K562 (cell line): ENCODE data around the gene STUB1. TPM values are rescaled to one million over a fixed set of nuclear protein-coding genes. Genes with fewer than 3 reads are reported as not detected.

Source experiments
- ATAC-seq: fragments of 200-7000 bp; cut with Tn5 transposase; 3 replicates; pipeline ENCODE4 v1.9.1; 2020; ENCODE audit warnings: moderate library complexity
- BruUV-seq: library from RNA; stranded (reverse); fragments of 400-500 nt; replicated peaks from 2 replicates; lab custom pipeline; 2021; lab: Mats Ljungman, UMichigan
- CTCF ChIA-PET: fragments of 300-600 bp; formaldehyde crosslinking; extraction: SDS; loops from one replicate; lab custom pipeline; 2021; ENCODE audit warnings: low intra/inter-chr PET ratio; lab: Yijun Ruan, JAX
- POLR2A ChIA-PET: fragments of 300-600, 350-650 bp; sonication (Branson Sonifier 250); formaldehyde crosslinking; extraction: SDS; loops from one replicate; lab custom pipeline; 2021; ENCODE audit warnings: antibody characterized with exemption, inconsistent platforms; lab: Yijun Ruan, JAX
- DNase-seq, 4 experiments: peaks; one replicate each; pipeline versions ENCODE4 v3.0.0 to v3.0.0-alpha.2; 2011 to 2018; ENCODE audit warnings: low spot score in 3 of 4, mixed read lengths in 3 of 4; ENCODE audit errors: extremely low read depth in 1 of 4
- FAIRE-seq: peaks from 2 replicates; lab custom pipeline; 2011; peaks lifted over from hg19 to GRCh38; lab: Jason Lieb, UNC
- H2AFZ ChIP-seq: 2 replicates; pipeline ENCODE4 v1.6.0; 2011; ENCODE audit warnings: low read depth, low read length, control low read depth, inconsistent platforms
- H3K27ac ChIP-seq: fragments of 200-600 bp; 3 replicates; pipeline ENCODE4 v1.8.0; 2011; ENCODE audit warnings: low read depth, mild to moderate bottlenecking, control low read depth, inconsistent platforms, low read length, moderate library complexity, mixed read lengths; ENCODE audit errors: extremely low read depth
- H3K27me3 ChIP-seq, 2 experiments: fragments of 300-600 bp in 1 of 2; 2 replicates in 1 of 2; 3 replicates in 1 of 2; pipeline versions ENCODE4 v1.6.0 to v1.8.0; 2011; ENCODE audit warnings: inconsistent platforms in 2 of 2, low read length in 2 of 2, mild to moderate bottlenecking in 1 of 2, mixed read lengths in 1 of 2, moderate library complexity in 1 of 2; ENCODE audit not compliant: control insufficient read depth in 2 of 2, insufficient read depth in 2 of 2
- H3K36me3 ChIP-seq: fragments of 300-600 bp; 3 replicates; pipeline ENCODE4 v1.8.0; 2011; ENCODE audit warnings: mild to moderate bottlenecking, low read length, inconsistent platforms; ENCODE audit not compliant: control insufficient read depth, insufficient read depth
- H3K4me1 ChIP-seq, 2 experiments: fragments of 200-600 bp in 1 of 2; replicated peaks in 1 of 2; 2 replicates in 1 of 2; 3 replicates in 1 of 2; pipeline versions ENCODE4 v1.5.1 to v1.8.0; 2011; ENCODE audit warnings: inconsistent platforms in 2 of 2, low read length in 2 of 2, mild to moderate bottlenecking in 1 of 2, mixed read lengths in 1 of 2, moderate library complexity in 1 of 2; ENCODE audit not compliant: control insufficient read depth in 2 of 2, insufficient read depth in 2 of 2
- H3K4me2 ChIP-seq: 2 replicates; pipeline ENCODE4 v1.6.1; 2011; ENCODE audit warnings: low read length, control low read depth, inconsistent platforms, mixed read lengths; ENCODE audit not compliant: insufficient read depth
- H3K4me3 ChIP-seq: fragments of 200-600 bp; sonication (generic), shearing (Covaris generic); 2 replicates; pipeline ENCODE4 v1.5.1; 2016; ENCODE audit warnings: control low read depth, inconsistent platforms
- H3K79me2 ChIP-seq: fragments of 200-600 bp; 3 replicates; pipeline ENCODE4 v1.8.0; 2011; ENCODE audit warnings: low read length, inconsistent platforms; ENCODE audit not compliant: control insufficient read depth, insufficient read depth
- H3K9ac ChIP-seq, 2 experiments: 2 replicates each; pipeline versions ENCODE4 v1.6.0 to v1.6.1; 2011; ENCODE audit warnings: low read depth in 2 of 2, low read length in 2 of 2, control low read depth in 1 of 2, inconsistent platforms in 1 of 2, mild to moderate bottlenecking in 1 of 2, mixed read lengths in 1 of 2; ENCODE audit not compliant: insufficient read depth in 1 of 2
- H3K9me1 ChIP-seq: one replicate; pipeline ENCODE4 v1.6.0; 2011; ENCODE audit warnings: inconsistent platforms, mild to moderate bottlenecking, low read length, moderate library complexity; ENCODE audit not compliant: control insufficient read depth, insufficient read depth
- H3K9me3 ChIP-seq: replicated peaks from 2 replicates; pipeline ENCODE4 v1.5.1; 2011; ENCODE audit warnings: low read depth, low read length, inconsistent platforms; ENCODE audit not compliant: control insufficient read depth, insufficient read depth
- H4K20me1 ChIP-seq: replicated peaks from 2 replicates; pipeline ENCODE4 v1.6.1; 2011; ENCODE audit warnings: low read length, inconsistent platforms, mixed read lengths; ENCODE audit not compliant: control insufficient read depth, insufficient read depth
- BCOR ChIP-seq: fragments of 450-650 bp; IDR thresholded peaks from 2 replicates; pipeline ENCODE4 v1.6.1; 2016
- CBX2 ChIP-seq: fragments of 200-600 bp; sonication (generic); IDR thresholded peaks from one replicate; pipeline ENCODE4 v1.6.1; 2012; ENCODE audit warnings: mild to moderate bottlenecking, low read length, inconsistent platforms; ENCODE audit not compliant: insufficient read depth, poor library complexity, severe bottlenecking
- ELF2 ChIP-seq: fragments of 250-450 bp; sonication (Bioruptor Pico); IDR thresholded peaks from 2 replicates; pipeline ENCODE4 v1.5.0; 2021; ENCODE audit warnings: mild to moderate bottlenecking
- FOXK1 ChIP-seq: sonication (generic); formaldehyde crosslinking; IDR thresholded peaks from 2 replicates; pipeline ENCODE4 v1.8.0; 2022; ENCODE audit warnings: missing genetic modification reagents, mild to moderate bottlenecking, borderline replicate concordance
- HNRNPLL ChIP-seq: fragments of 200-400 bp; formaldehyde crosslinking; IDR thresholded peaks from 2 replicates; pipeline ENCODE4 v1.6.1; 2017; ENCODE audit warnings: low read length, low read depth, mild to moderate bottlenecking; ENCODE audit not compliant: poor library complexity, severe bottlenecking
- KDM1A ChIP-seq, 2 experiments: fragments of 450-650 bp; IDR thresholded peaks; 2 replicates each; pipeline ENCODE4 v1.6.1; 2016; ENCODE audit warnings: mild to moderate bottlenecking in 2 of 2
- MXI1 ChIP-seq: IDR thresholded peaks from 2 replicates; pipeline ENCODE4 v1.6.1; 2011; ENCODE audit warnings: low read depth, mild to moderate bottlenecking, improper control_type of control experiment, low read length
- NCOA1 ChIP-seq: fragments of 450-650 bp; IDR thresholded peaks from 2 replicates; pipeline ENCODE4 v1.6.1; 2016; ENCODE audit warnings: low read depth
- ZKSCAN3 ChIP-seq: fragments of 250-450 bp; sonication (Bioruptor Pico); IDR thresholded peaks from 2 replicates; pipeline ENCODE4 v1.4.0; 2020
- ZNF282 ChIP-seq: sonication (generic); formaldehyde crosslinking; IDR thresholded peaks from 2 replicates; pipeline ENCODE4 v1.8.1; 2023; ENCODE audit warnings: missing genetic modification reagents
- ZNF354B ChIP-seq: fragments of 250-450 bp; sonication (Bioruptor Pico); IDR thresholded peaks from 2 replicates; pipeline ENCODE4 v1.4.0; 2020
- WGBS: fragments of 100-300 bp; shearing (Covaris generic); methylation state at CpG from one replicate; pipeline ENCODE4 v1.1.6; 2016; ENCODE audit warnings: low coverage, mixed read lengths; ENCODE audit not compliant: insufficient coverage; ENCODE audit errors: missing lambda C conversion rate; 5-methylcytosine and 5-hydroxymethylcytosine counted together
- in situ Hi-C: fragments of 300-500 bp; cut with MboI; formaldehyde crosslinking; loops from 4 replicates; pipeline ENCODE4 v1.15.0; 2018; ENCODE audit warnings: inconsistent platforms, mixed read lengths
- intact Hi-C: fragments of 100-400 bp; cut with micrococcal nuclease; formaldehyde crosslinking; loops from 2 replicates; pipeline ENCODE4 v1.14.2; 2022
- polyA plus RNA-seq, 8 experiments: library from polyadenylated mRNA; depleted of rRNA in 4 of 8; stranded (reverse) in 5 of 8; unstranded in 3 of 8; fragments of >200 nt; fragmentation: Nextera tagmentation in 2 of 8; fragmentation: Illumina TruSeq in 1 of 8; extraction: Ambion mirVana in 2 of 8; extraction: Trizol in 1 of 8; gene quantifications; 2 replicates each; pipeline versions ENCODE4 v1.2.1 to v1.2.3, GENCODE V29; 2011 to 2014; ENCODE audit warnings: inconsistent platforms in 1 of 8, missing spikeins in 1 of 8
- total RNA-seq, 7 experiments: library from RNA; depleted of rRNA in 6 of 7; stranded (reverse); fragments of >200 nt in 6 of 7; fragmentation: Illumina TruSeq in 2 of 7; extraction: Trizol in 2 of 7; gene quantifications; 2 replicates each; pipeline versions ENCODE4 v1.2.1 to v1.2.3, GENCODE V29; 2011 to 2021; ENCODE audit warnings: low replicate concordance in 1 of 7
- TF ChIP-seq, protein P1 (sequence below): fragments of 450-650 bp; IDR thresholded peaks from 2 replicates; pipeline ENCODE4 v1.6.1; 2016; ENCODE audit warnings: missing biosample characterization, missing genetic modification characterization

Gene STUB1
- total and polyA plus RNA-seq, 9 of the 15 experiments (the other 6 are each of a cell fraction or from before 2014, with no cell fraction given): 10.6 to 251 (median 152) TPM

- TF ChIP-seq FOXK1 (no peak; the same call in 1 of the 2 replicates), ZKSCAN3 (no peak), MXI1 (no peak), NCOA1 (no peak), ELF2 (CRISPR knock-in tag) (no peak), HNRNPLL (peak; percentile 96)
- TF ChIP-seq, protein P1, sequence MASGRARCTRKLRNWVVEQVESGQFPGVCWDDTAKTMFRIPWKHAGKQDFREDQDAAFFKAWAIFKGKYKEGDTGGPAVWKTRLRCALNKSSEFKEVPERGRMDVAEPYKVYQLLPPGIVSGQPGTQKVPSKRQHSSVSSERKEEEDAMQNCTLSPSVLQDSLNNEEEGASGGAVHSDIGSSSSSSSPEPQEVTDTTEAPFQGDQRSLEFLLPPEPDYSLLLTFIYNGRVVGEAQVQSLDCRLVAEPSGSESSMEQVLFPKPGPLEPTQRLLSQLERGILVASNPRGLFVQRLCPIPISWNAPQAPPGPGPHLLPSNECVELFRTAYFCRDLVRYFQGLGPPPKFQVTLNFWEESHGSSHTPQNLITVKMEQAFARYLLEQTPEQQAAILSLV (tag): no peak
Observed at GRCh38 chr16:695355-696089, 15.3 kb downstream of the STUB1 start (continued).

DNA sequence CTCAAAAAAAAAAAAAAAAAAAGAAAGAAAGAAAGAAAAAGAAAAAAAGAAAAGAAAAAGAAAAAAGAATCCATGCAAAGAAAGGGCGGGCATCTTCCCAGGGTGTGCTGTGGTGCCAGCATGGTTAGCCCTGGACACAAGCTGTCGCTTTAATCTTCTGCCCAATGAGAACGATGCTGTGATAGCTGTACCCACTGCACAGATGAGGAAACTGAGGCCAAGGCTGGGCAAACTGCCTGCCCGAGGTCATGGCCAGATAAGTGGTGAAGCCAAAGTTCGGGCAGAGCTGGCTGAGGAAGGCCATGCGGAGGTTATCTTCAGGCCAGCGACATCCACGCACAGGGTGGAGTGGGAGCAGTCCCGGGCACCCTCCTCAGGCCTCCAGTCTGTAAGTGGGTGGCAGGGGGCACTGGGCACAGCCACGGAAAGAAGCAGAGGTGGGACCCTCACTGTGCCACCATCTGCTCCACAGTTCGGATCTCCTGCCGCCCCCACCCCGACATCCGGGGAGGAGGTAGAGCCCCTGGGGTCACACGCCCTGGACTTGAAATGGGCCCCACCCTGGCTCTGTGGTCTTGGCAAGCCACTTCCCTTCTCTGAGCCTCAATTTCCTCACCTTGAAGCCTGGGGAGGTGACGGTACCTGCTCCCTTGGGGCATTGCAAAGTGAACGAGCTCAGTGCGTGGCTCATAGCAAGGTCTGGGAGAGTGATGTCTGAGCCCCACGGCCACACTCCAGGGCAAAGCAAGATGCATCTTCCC is 18.9 kb downstream of the STUB1 start:
- no peaks in the 10 kb centered on the region for H3K79me2 ChIP-seq
- no peak overlapping the region for H3K27ac ChIP-seq
- no peaks in the 10 kb centered on the region for H3K36me3 ChIP-seq
- ChIA-PET CTCF (no interaction called here), POLR2A (no interaction called here)
- in situ Hi-C loops (no loop called here), intact Hi-C loops (no loop called here)
- H3K27me3 ChIP-seq: peaks cover 15 to 56% of the 10 kb centered on the region in 2 experiments; a peak in 4 of 5 replicates
- H3K9me3 ChIP-seq: no peaks in the 10 kb centered on the region
- no peak overlapping the region for H3K4me2 ChIP-seq
- WGBS: 6% methylated on average over 14 of the region's 19 CpGs
- no peak overlapping the region for H3K9ac ChIP-seq
- H3K4me1 ChIP-seq: peaks cover 7 to 61% of the 10 kb centered on the region in 2 experiments
- H3K4me3 ChIP-seq: no peak overlapping the region
- FAIRE-seq (no peak), ATAC-seq (no peak), DNase-seq (no peak)
- H2AFZ ChIP-seq: no peak overlapping the region
- TF ChIP-seq KDM1A (IDR thresholded peaks at IDR 0.05) (peak; percentile 58 to 65; a peak in 3 of 4 replicates), ZNF282 (CRISPR knock-in tag) (no peak), ZNF354B (CRISPR knock-in tag) (no peak), BCOR (peak; percentile 84), CBX2 (no peak)
- peaks cover 25% of the 10 kb centered on the region for H4K20me1 ChIP-seq
- no TSS peak for BruUV-seq
- peaks cover 6% of the 10 kb centered on the region for H3K9me1 ChIP-seq
